Smooth muscle cell (in vitro differentiated cells): ENCODE data around the gene B9D2. TPM values are rescaled to one million over a fixed set of nuclear protein-coding genes. Genes with fewer than 3 reads are reported as not detected.

Experiments
- DNase-seq: peaks from one replicate; lab custom pipeline; 2025; ENCODE audit not compliant: unreplicated experiment; lab: John Stamatoyannopoulos, UW
- H2AFZ ChIP-seq: fragments of 200-600 bp; sonication (generic); 2 replicates; pipeline ENCODE4 v1.6.0; 2016; ENCODE audit warnings: antibody characterized with exemption, low read depth, mild to moderate bottlenecking
- H3F3A ChIP-seq: fragments of 200-600 bp; sonication (generic); 2 replicates; pipeline ENCODE4 v1.6.0; 2017; ENCODE audit warnings: antibody characterized with exemption, low read depth
- H3K27ac ChIP-seq: fragments of 200-600 bp; sonication (generic); 2 replicates; pipeline ENCODE4 v1.5.1; 2016; ENCODE audit warnings: low read depth, mild to moderate bottlenecking
- H3K27me3 ChIP-seq: fragments of 200-600 bp; sonication (generic); 2 replicates; pipeline ENCODE4 v1.6.1; 2016; ENCODE audit warnings: low read depth, mild to moderate bottlenecking
- H3K36me3 ChIP-seq: fragments of 200-600 bp; sonication (generic); 2 replicates; pipeline ENCODE4 v1.5.1; 2016; ENCODE audit warnings: low read depth
- H3K4me1 ChIP-seq: fragments of 200-600 bp; sonication (generic); 2 replicates; pipeline ENCODE4 v1.5.1; 2016; ENCODE audit warnings: low read depth
- H3K4me2 ChIP-seq: fragments of 200-600 bp; sonication (generic); 2 replicates; pipeline ENCODE4 v1.6.0; 2016; ENCODE audit warnings: mild to moderate bottlenecking
- H3K4me3 ChIP-seq: fragments of 200-600 bp; sonication (generic); 2 replicates; pipeline ENCODE4 v1.5.1; 2016; ENCODE audit warnings: mild to moderate bottlenecking
- H3K79me2 ChIP-seq: fragments of 200-600 bp; sonication (generic); 2 replicates; pipeline ENCODE4 v1.6.0; 2016; ENCODE audit warnings: low read depth, mild to moderate bottlenecking
- H3K9ac ChIP-seq: fragments of 200-600 bp; sonication (generic); 2 replicates; pipeline ENCODE4 v1.6.0; 2016; ENCODE audit warnings: low read depth
- H3K9me3 ChIP-seq: fragments of 200-600 bp; sonication (generic); replicated peaks from 2 replicates; pipeline ENCODE4 v1.5.1; 2016; ENCODE audit warnings: low read depth
- H4K20me1 ChIP-seq: fragments of 200-600 bp; sonication (generic); 2 replicates; pipeline ENCODE4 v1.6.0; 2016; ENCODE audit warnings: low read depth
- WGBS: methylation state at CpG from one replicate; pipeline ENCODE4 v1.1.7; 2016; ENCODE audit warnings: low lambda C conversion rate; 5-methylcytosine and 5-hydroxymethylcytosine counted together
- polyA plus RNA-seq: library from polyadenylated mRNA; unstranded; fragments of >200 nt; fragmentation: Nextera tagmentation; extraction: Ambion mirVana; gene quantifications from 2 replicates; pipeline ENCODE4 v1.2.1, GENCODE V29; 2016
- total RNA-seq: library from RNA; depleted of rRNA; stranded (reverse); fragments of >200 nt; gene quantifications from 2 replicates; pipeline ENCODE4 v1.2.3, GENCODE V29; 2014
- TF ChIP-seq, protein P1 (sequence below): fragments of 200-600 bp; sonication (generic); IDR thresholded peaks from 2 replicates; pipeline ENCODE4 v1.5.1; 2017; ENCODE audit warnings: borderline replicate concordance, mild to moderate bottlenecking, antibody characterized with exemption; ENCODE audit not compliant: insufficient read depth, poor library complexity, severe bottlenecking

B9D2 gene
- total and polyA plus RNA-seq, 2 experiments from 2014 or later = 1.6 to 12.2 TPM

GRCh38 chr19:41328842-41329225 is 35.1 kb downstream of the B9D2 start:
- Histone ChIP-seq H3K27ac (peak overlapping the region; percentile 97), H3K4me1 (peaks cover 29% of the 10 kb centered on the region), H3K4me3 (no peak overlapping the region), H3K9ac (peak overlapping the region; percentile 87), H3F3A (peaks cover 58% of the 10 kb centered on the region), H4K20me1 (peaks cover 20% of the 10 kb centered on the region), H3K4me2 (peak overlapping the region; percentile 32), H2AFZ (no peak overlapping the region), H3K27me3 (no peaks in the 10 kb centered on the region), H3K9me3 (no peaks in the 10 kb centered on the region), H3K36me3 (no peaks in the 10 kb centered on the region), H3K79me2 (peaks cover 18% of the 10 kb centered on the region)
- WGBS = 90% methylated on average over 1 of the region's 1 CpG
- TF ChIP-seq, protein P1, sequence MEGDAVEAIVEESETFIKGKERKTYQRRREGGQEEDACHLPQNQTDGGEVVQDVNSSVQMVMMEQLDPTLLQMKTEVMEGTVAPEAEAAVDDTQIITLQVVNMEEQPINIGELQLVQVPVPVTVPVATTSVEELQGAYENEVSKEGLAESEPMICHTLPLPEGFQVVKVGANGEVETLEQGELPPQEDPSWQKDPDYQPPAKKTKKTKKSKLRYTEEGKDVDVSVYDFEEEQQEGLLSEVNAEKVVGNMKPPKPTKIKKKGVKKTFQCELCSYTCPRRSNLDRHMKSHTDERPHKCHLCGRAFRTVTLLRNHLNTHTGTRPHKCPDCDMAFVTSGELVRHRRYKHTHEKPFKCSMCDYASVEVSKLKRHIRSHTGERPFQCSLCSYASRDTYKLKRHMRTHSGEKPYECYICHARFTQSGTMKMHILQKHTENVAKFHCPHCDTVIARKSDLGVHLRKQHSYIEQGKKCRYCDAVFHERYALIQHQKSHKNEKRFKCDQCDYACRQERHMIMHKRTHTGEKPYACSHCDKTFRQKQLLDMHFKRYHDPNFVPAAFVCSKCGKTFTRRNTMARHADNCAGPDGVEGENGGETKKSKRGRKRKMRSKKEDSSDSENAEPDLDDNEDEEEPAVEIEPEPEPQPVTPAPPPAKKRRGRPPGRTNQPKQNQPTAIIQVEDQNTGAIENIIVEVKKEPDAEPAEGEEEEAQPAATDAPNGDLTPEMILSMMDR = no peak
- no peak for DNase-seq

GRCh38 chr19:41328157-41328841 is 35.6 kb downstream of the B9D2 start:
- DNase-seq = no peak
- Histone ChIP-seq H3K4me3 (no peak overlapping the region), H3K36me3 (no peaks in the 10 kb centered on the region), H2AFZ (no peak overlapping the region), H4K20me1 (peaks cover 14% of the 10 kb centered on the region), H3K27ac (peak overlapping the region; percentile 97), H3K79me2 (peaks cover 13% of the 10 kb centered on the region), H3K27me3 (no peaks in the 10 kb centered on the region), H3K9ac (peak overlapping the region; percentile 87), H3K4me2 (peak overlapping the region; percentile 32), H3K4me1 (peaks cover 29% of the 10 kb centered on the region), H3K9me3 (no peaks in the 10 kb centered on the region), H3F3A (peaks cover 59% of the 10 kb centered on the region)
- TF ChIP-seq, protein P1 = no peak
- WGBS = 50% methylated on average over 22 of the region's 22 CpGs

GRCh38 chr19:41327576-41328156 is 36.3 kb downstream of the B9D2 start:
- Histone ChIP-seq H3K27ac (peak overlapping the region; percentile 97), H3K79me2 (peaks cover 8% of the 10 kb centered on the region), H4K20me1 (peaks cover 9% of the 10 kb centered on the region), H3K27me3 (no peaks in the 10 kb centered on the region), H3K36me3 (no peaks in the 10 kb centered on the region), H3K4me2 (peak overlapping the region; percentile 84), H3K4me3 (no peak overlapping the region), H2AFZ (no peak overlapping the region), H3K9me3 (no peaks in the 10 kb centered on the region), H3K9ac (peak overlapping the region; percentile 87), H3F3A (peaks cover 57% of the 10 kb centered on the region), H3K4me1 (peaks cover 29% of the 10 kb centered on the region)
- TF ChIP-seq, protein P1 = no peak
- WGBS = 32% methylated on average over 21 of the region's 33 CpGs
- DNase-seq = no peak

GRCh38 chr19:41327076-41327575 is 36.8 kb downstream of the B9D2 start:
- peaks cover 32% of the 10 kb centered on the region for H3K4me1 ChIP-seq
- H3F3A ChIP-seq = peaks cover 58% of the 10 kb centered on the region
- peaks cover 4% of the 10 kb centered on the region for H3K79me2 ChIP-seq
- WGBS = 37% methylated on average over 13 of the region's 13 CpGs
- no peak overlapping the region for H2AFZ ChIP-seq
- no peaks in the 10 kb centered on the region for H3K9me3 ChIP-seq
- peak overlapping the region; percentile 84 for H3K4me2 ChIP-seq
- H3K9ac ChIP-seq = peak overlapping the region; percentile 87
- DNase-seq = no peak
- H3K27ac ChIP-seq = peak overlapping the region; percentile 97
- no peaks in the 10 kb centered on the region for H3K36me3 ChIP-seq
- no peak overlapping the region for H3K4me3 ChIP-seq
- H4K20me1 ChIP-seq = peaks cover 4% of the 10 kb centered on the region
- no peaks in the 10 kb centered on the region for H3K27me3 ChIP-seq
- TF ChIP-seq, protein P1 = no peak
